Keratinocyte (primary cell): ENCODE data around the gene NKAPD1. TPM values are rescaled to one million over a fixed set of nuclear protein-coding genes. Genes with fewer than 3 reads are reported as not detected.
"Not testable (repeated sequence)": the region's sequence is repeated elsewhere in the genome, so short reads cannot be mapped to it uniquely, and the experiment has no call there.

ENCODE experiments used
- DNase-seq: peaks from one replicate; pipeline ENCODE4 v3.0.0-alpha.2; 2011; ENCODE audit warnings: low read depth, missing footprints, low spot score
- FAIRE-seq: peaks from 2 replicates; lab custom pipeline; 2011; peaks lifted over from hg19 to GRCh38; lab: Jason Lieb, UNC
- H2AFZ ChIP-seq: 2 replicates; pipeline ENCODE4 v1.6.0; 2012; ENCODE audit warnings: low read length, control low read depth, inconsistent platforms; ENCODE audit not compliant: control insufficient read depth
- H3K27ac ChIP-seq: 2 replicates; pipeline ENCODE4 v1.5.1; 2011; ENCODE audit warnings: low read length; ENCODE audit not compliant: control insufficient read depth, insufficient read depth
- H3K27me3 ChIP-seq: 3 replicates; pipeline ENCODE4 v1.6.0; 2011; ENCODE audit warnings: low read length; ENCODE audit not compliant: control insufficient read depth, insufficient read depth; ENCODE audit errors: extremely low read depth
- H3K36me3 ChIP-seq, 2 experiments: 2 replicates in 1 of 2; 3 replicates in 1 of 2; pipeline ENCODE4 v1.5.1; 2011; ENCODE audit warnings: low read length in 2 of 2, mild to moderate bottlenecking in 1 of 2; ENCODE audit not compliant: control insufficient read depth in 2 of 2, insufficient read depth in 2 of 2; ENCODE audit errors: extremely low read depth in 1 of 2
- H3K4me1 ChIP-seq: 3 replicates; pipeline ENCODE4 v1.5.1; 2011; ENCODE audit warnings: low read length; ENCODE audit not compliant: control insufficient read depth, insufficient read depth; ENCODE audit errors: extremely low read depth
- H3K4me2 ChIP-seq: 3 replicates; pipeline ENCODE4 v1.6.0; 2011; ENCODE audit warnings: low read depth, low read length; ENCODE audit not compliant: control insufficient read depth, insufficient read depth; ENCODE audit errors: extremely low read depth
- H3K4me3 ChIP-seq, 3 experiments: fragments of 200-600 bp in 1 of 3; sonication (generic) in 1 of 3; 2 replicates in 2 of 3; 3 replicates in 1 of 3; pipeline ENCODE4 v1.5.1; 2011 to 2016; ENCODE audit warnings: low read length in 3 of 3, mild to moderate bottlenecking in 3 of 3, control low read depth in 2 of 3, inconsistent platforms in 1 of 3, low read depth in 1 of 3, mixed read lengths in 1 of 3, mixed run types in 1 of 3, moderate library complexity in 1 of 3; ENCODE audit not compliant: control insufficient read depth in 2 of 3, insufficient read depth in 2 of 3; ENCODE audit errors: extremely low read depth in 1 of 3
- H3K79me2 ChIP-seq: 2 replicates; pipeline ENCODE4 v1.6.0; 2012; ENCODE audit warnings: low read length; ENCODE audit not compliant: control insufficient read depth, insufficient read depth
- H3K9ac ChIP-seq: 3 replicates; pipeline ENCODE4 v1.6.0; 2011; ENCODE audit warnings: low read length; ENCODE audit not compliant: control insufficient read depth, insufficient read depth; ENCODE audit errors: extremely low read depth
- H3K9me1 ChIP-seq: 3 replicates; pipeline ENCODE4 v1.6.0; 2011; ENCODE audit warnings: low read length; ENCODE audit not compliant: control insufficient read depth, insufficient read depth; ENCODE audit errors: extremely low read depth
- H3K9me3 ChIP-seq: 2 replicates; pipeline ENCODE4 v1.5.1; 2012; ENCODE audit warnings: low read depth, low read length; ENCODE audit not compliant: control insufficient read depth
- H4K20me1 ChIP-seq: 3 replicates; pipeline ENCODE4 v1.6.0; 2011; ENCODE audit warnings: low read length; ENCODE audit not compliant: control insufficient read depth, insufficient read depth; ENCODE audit errors: extremely low read depth
- EZH2 ChIP-seq: IDR thresholded peaks from one replicate; pipeline ENCODE4 v1.6.1; 2012; ENCODE audit warnings: inconsistent platforms, mild to moderate bottlenecking, low read length, moderate library complexity
- dilution Hi-C: fragments of 300-500 bp; cut with MboI; formaldehyde crosslinking; loops from one replicate; pipeline ENCODE4 v1.7.0; 2020; ENCODE audit warnings: low sequenced_read_pairs; ENCODE audit not compliant: extremely low pct_ligation_motif_present
- polyA plus RNA-seq, 5 experiments: library from polyadenylated mRNA; depleted of rRNA in 3 of 5; stranded (reverse) in 3 of 5; stranded (forward) in 1 of 5; unstranded in 1 of 5; fragments of >200 nt; gene quantifications; 1 replicate in 1 of 5; 2 replicates in 3 of 5; 3 replicates in 1 of 5; pipeline versions ENCODE4 v1.2.1 to v1.2.3, GENCODE V29; 2011 to 2012; ENCODE audit warnings: missing spikeins in 2 of 5, low read depth in 1 of 5, low replicate concordance in 1 of 5
- TF ChIP-seq, protein P1 (sequence below), 3 experiments: IDR thresholded peaks in 1 of 3; conservative IDR thresholded peaks in 1 of 3; optimal IDR thresholded peaks in 1 of 3; 2 replicates in 2 of 3; 3 replicates in 1 of 3; pipeline versions ENCODE3 to v1.5.1; 2011; ENCODE audit warnings: low read length in 3 of 3, mild to moderate bottlenecking in 3 of 3, moderate library complexity in 2 of 3, control low read depth in 1 of 3, inconsistent platforms in 1 of 3; ENCODE audit not compliant: insufficient read depth in 2 of 3; ENCODE audit errors: extremely low read depth in 1 of 3

The NKAPD1 gene
- polyA plus RNA-seq, 1 donor (not counting 4 experiments of a cell fraction or from before 2014, with no cell fraction given), result 18.9 TPM

GRCh38 chr11:112087212-112087611, 13.1 kb downstream of the NKAPD1 start:
- peak overlapping the region; percentile 96 for H2AFZ ChIP-seq
- no peak for TF ChIP-seq EZH2
- TF ChIP-seq, protein P1, sequence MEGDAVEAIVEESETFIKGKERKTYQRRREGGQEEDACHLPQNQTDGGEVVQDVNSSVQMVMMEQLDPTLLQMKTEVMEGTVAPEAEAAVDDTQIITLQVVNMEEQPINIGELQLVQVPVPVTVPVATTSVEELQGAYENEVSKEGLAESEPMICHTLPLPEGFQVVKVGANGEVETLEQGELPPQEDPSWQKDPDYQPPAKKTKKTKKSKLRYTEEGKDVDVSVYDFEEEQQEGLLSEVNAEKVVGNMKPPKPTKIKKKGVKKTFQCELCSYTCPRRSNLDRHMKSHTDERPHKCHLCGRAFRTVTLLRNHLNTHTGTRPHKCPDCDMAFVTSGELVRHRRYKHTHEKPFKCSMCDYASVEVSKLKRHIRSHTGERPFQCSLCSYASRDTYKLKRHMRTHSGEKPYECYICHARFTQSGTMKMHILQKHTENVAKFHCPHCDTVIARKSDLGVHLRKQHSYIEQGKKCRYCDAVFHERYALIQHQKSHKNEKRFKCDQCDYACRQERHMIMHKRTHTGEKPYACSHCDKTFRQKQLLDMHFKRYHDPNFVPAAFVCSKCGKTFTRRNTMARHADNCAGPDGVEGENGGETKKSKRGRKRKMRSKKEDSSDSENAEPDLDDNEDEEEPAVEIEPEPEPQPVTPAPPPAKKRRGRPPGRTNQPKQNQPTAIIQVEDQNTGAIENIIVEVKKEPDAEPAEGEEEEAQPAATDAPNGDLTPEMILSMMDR (optimal IDR thresholded peaks at IDR 0.05 in 1 of 3, IDR thresholded peaks at IDR 0.05 in 1 of 3, conservative IDR thresholded peaks at IDR 0.05 in 1 of 3; ENCODE audit: extremely low read depth in 1 of 3, insufficient read depth in 2 of 3, low read length in 3 of 3), result no peak
- H3K9ac ChIP-seq, result peak overlapping the region; percentile 97
- FAIRE-seq (no peak), DNase-seq (no peak)
- H3K4me3 ChIP-seq, result peak overlapping the region; percentile 68 to 100 (median 76)
- H3K79me2 ChIP-seq, result peaks cover 52% of the 10 kb centered on the region
- H3K4me2 ChIP-seq, result peak overlapping the region; percentile 91
- H3K36me3 ChIP-seq, result peaks cover 17 to 39% of the 10 kb centered on the region in 2 experiments
- H3K27ac ChIP-seq, result peak overlapping the region; percentile 95
- dilution Hi-C loops, result no loop called here
- H3K4me1 ChIP-seq, result peaks cover 14% of the 10 kb centered on the region
- H3K9me3 ChIP-seq, result no peaks in the 10 kb centered on the region
- H3K27me3 ChIP-seq, result no peaks in the 10 kb centered on the region
- H4K20me1 ChIP-seq, result no peaks in the 10 kb centered on the region
- H3K9me1 ChIP-seq, result no peaks in the 10 kb centered on the region

DNA sequence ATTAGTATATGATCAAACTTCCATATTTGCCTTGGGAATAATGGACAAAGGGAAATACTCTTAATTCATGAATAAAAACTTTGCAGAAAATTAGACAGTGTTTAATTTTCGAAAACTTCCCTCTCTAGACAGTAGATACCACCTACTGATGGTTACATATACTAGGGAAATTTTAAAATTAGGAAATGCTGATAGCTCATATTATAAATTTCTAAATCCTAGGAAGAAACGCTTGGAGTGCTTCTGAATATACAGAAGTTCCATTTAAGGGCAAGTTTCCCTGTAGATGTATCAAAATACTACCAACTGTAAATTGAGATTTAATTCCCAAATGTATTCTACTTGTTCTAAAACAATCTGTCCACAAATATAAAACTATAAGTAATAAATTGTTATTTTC, 21.2 kb downstream of the NKAPD1 start:
- H3K9me1 ChIP-seq, H3K79me2 ChIP-seq, H4K20me1 ChIP-seq, H3K4me3 ChIP-seq, FAIRE-seq, DNase-seq, H3K27ac ChIP-seq, dilution Hi-C loops, H3K9me3 ChIP-seq, H3K27me3 ChIP-seq, H2AFZ ChIP-seq, H3K4me1 ChIP-seq, H3K9ac ChIP-seq, H3K4me2 ChIP-seq: not testable (repeated sequence)
- peaks cover 12 to 14% of the 10 kb centered on the region in 2 experiments for H3K36me3 ChIP-seq

- no peaks in the 10 kb centered on the region for H3K79me2 ChIP-seq
- H3K9me1 ChIP-seq, result no peaks in the 10 kb centered on the region
- no peaks in the 10 kb centered on the region for H4K20me1 ChIP-seq
- FAIRE-seq (no peak), DNase-seq (no peak)
- dilution Hi-C loops, result no loop called here
- H3K27me3 ChIP-seq, result no peaks in the 10 kb centered on the region
- H3K27ac ChIP-seq, result no peak overlapping the region
- no peak overlapping the region for H3K4me3 ChIP-seq
- H3K9me3 ChIP-seq, result no peaks in the 10 kb centered on the region
- H3K36me3 ChIP-seq, result peaks cover 9 to 11% of the 10 kb centered on the region in 2 experiments
- no peak for TF ChIP-seq EZH2
- TF ChIP-seq, protein P1 (optimal IDR thresholded peaks at IDR 0.05 in 1 of 3, IDR thresholded peaks at IDR 0.05 in 1 of 3, conservative IDR thresholded peaks at IDR 0.05 in 1 of 3; ENCODE audit: extremely low read depth in 1 of 3, insufficient read depth in 2 of 3, low read length in 3 of 3), result no peak
- H2AFZ ChIP-seq, result no peak overlapping the region
- H3K4me1 ChIP-seq, result no peaks in the 10 kb centered on the region
- no peak overlapping the region for H3K4me2 ChIP-seq
- H3K9ac ChIP-seq, result no peak overlapping the region
Measured at GRCh38 chr11:112096194-112096593, 22.1 kb downstream of the NKAPD1 start.
